Ishikawa (cell line): ENCODE measurements around the gene MAD1L1.

Experiments used
- CEBPB ChIP-seq: IDR thresholded peaks from 2 replicates; pipeline ENCODE4 v1.6.1; 2012
- CREB1 ChIP-seq: IDR thresholded peaks from 2 replicates; pipeline ENCODE4 v1.6.1; 2012; ENCODE audit warnings: low read depth
- FOXM1 ChIP-seq: IDR thresholded peaks from 2 replicates; pipeline ENCODE4 v1.6.1; 2012; ENCODE audit warnings: low read depth, borderline replicate concordance
- TAF1 ChIP-seq: IDR thresholded peaks from 2 replicates; pipeline ENCODE4 v1.6.1; 2012; ENCODE audit warnings: low read depth, mild to moderate bottlenecking

- TF ChIP-seq CEBPB (no peak), TAF1 (no peak), CREB1 (no peak), FOXM1 (no peak)
Observed at GRCh38 chr7:1907751-1908365, 324.9 kb downstream of the MAD1L1 start.
